ENCODE data around the gene H2BK1.

Gene H2BK1

GRCh38 chr7:151213826-151214225 is 3.5 kb upstream of the H2BK1 start:
- DNase-seq (ENCODE audit: low spot score), result no peak
- no peak for TF ChIP-seq CTCF (IDR thresholded peaks at IDR 0.05; ENCODE audit: extremely low read depth, missing control alignments)

- no peak for TF ChIP-seq CTCF (IDR thresholded peaks at IDR 0.05; ENCODE audit: extremely low read depth, missing control alignments)
- DNase-seq (ENCODE audit: low spot score), result no peak
Observed at GRCh38 chr7:151212626-151213025, 2.3 kb upstream of the H2BK1 start.

- no peak for DNase-seq (ENCODE audit: low spot score)
- no peak for TF ChIP-seq CTCF (IDR thresholded peaks at IDR 0.05; ENCODE audit: extremely low read depth, missing control alignments)
Observed at GRCh38 chr7:151211155-151211772, 976 bp upstream of the H2BK1 start.

- DNase-seq (ENCODE audit: low spot score), result no peak
- no peak for TF ChIP-seq CTCF (IDR thresholded peaks at IDR 0.05; ENCODE audit: extremely low read depth, missing control alignments)
Observed at GRCh38 chr7:151209588-151209987, 700 bp downstream of the H2BK1 start.

GRCh38 chr7:151208253-151208862 is 1.9 kb downstream of the H2BK1 start:
- DNase-seq (ENCODE audit: low spot score), result no peak
- TF ChIP-seq CTCF (IDR thresholded peaks at IDR 0.05; ENCODE audit: extremely low read depth, missing control alignments), result no peak

GRCh38 chr7:151207804-151208203 is 2.5 kb downstream of the H2BK1 start:
- no peak for DNase-seq (ENCODE audit: low spot score)
- no peak for TF ChIP-seq CTCF (IDR thresholded peaks at IDR 0.05; ENCODE audit: extremely low read depth, missing control alignments)

GRCh38 chr7:151207315-151207714 is 3.0 kb downstream of the H2BK1 start:
- DNase-seq (ENCODE audit: low spot score), result no peak

More at GRCh38 chr7:151207315-151207714, 3.0 kb downstream of the H2BK1 start:
- no peak for TF ChIP-seq CTCF (IDR thresholded peaks at IDR 0.05; ENCODE audit: extremely low read depth, missing control alignments)

All from GM20000 (cell line).